ENCODE results near the gene MAML3.
A peak's percentile ranks its signal among the peaks of the same experiment; 100 is the strongest.

Gene MAML3

GRCh38 chr4:140153718-140154571 lies at the start of gene MAML3:
Gene MAML3, minus strand, starts transcription at chr4:140154184. Its CDS starts 857 bp downstream, at chr4:140153327.
- peak; percentile 73 for DNase-seq

DNA sequence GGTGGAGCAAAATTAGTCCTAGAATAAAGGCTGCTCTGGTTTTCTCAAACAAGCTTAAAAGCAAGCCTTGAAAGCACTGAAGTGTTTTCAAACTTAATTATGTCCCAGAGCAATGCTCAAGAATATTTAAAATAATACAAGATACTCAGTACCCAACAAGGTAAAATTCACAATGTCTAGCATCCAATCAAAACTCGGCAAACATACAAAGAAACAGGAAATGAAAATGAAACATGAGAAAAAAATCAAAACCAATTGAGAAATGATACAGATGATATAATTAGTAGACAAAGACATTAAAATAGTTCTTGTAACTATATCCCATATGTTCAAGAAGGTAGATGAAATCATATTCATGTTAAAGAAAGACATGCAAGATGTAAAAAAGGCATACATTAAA lies 45.0 kb upstream of the MAML3 start:
- DNase-seq, result no peak

DNA sequence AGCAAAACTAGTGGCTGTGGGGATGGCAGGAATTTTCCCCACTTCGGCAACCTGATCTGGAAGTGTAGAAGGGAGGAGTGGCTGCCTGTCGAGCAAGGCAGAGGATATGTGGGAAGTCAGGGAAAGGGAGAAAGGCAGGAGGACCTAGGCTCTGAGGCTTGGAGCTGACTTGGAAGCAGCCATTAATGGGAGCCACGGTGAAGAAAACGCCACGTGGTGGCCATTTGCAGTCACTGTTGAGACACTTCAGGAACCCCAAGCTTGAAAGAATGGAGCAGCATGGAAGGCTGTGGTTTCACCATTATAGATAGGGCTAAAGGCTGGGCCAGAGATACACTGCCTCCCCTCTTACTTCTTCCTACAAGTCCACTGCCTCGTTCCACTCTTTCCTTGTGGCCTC lies 41.8 kb upstream of the MAML3 start:
- no peak for DNase-seq

GRCh38 chr4:140189805-140190204 lies 35.8 kb upstream of the MAML3 start:
- no peak for DNase-seq

GRCh38 chr4:140188975-140189374 lies 35.0 kb upstream of the MAML3 start:
- DNase-seq, result no peak

- no peak for DNase-seq
Measured at GRCh38 chr4:140187316-140187695, 33.3 kb upstream of the MAML3 start.

DNA sequence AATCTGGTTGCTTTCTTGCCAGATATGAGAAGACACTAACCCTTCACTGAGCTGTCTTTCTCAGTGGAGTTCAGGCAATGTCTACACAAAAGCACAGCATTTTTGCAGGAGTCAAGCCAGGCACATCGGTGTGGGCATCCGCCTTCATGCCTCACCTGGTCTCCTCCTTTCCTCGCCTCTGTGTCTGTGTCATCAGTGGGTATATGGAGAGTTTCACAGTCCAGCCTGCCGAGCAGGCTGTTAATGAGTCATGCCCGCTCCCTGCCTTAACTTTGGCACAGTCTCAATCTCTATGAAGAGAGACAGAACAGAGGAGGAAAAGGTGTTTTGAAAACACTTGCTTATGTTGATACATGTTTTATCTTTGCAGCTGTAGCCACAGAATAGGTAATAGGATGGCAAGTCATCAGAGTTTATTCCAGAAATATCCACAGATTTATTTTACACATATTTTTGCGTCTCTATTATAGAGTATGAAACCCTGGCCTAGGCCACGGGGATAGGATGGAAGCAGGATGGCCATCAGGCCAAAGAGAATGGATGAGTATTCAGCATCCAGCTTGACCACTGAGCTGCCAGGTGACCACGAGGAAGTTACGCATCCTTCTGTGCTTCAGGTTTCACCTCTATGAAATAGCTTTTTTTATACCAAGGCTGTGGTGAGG lies 32.8 kb upstream of the MAML3 start:
- DNase-seq, result peak; percentile 6

- no peak for DNase-seq
Measured at GRCh38 chr4:140186082-140186438, 32.1 kb upstream of the MAML3 start.

- DNase-seq, result no peak
Measured at GRCh38 chr4:140185412-140186081, 31.6 kb upstream of the MAML3 start.

GRCh38 chr4:140183270-140183669 lies 29.3 kb upstream of the MAML3 start:
- no peak for DNase-seq

DNA sequence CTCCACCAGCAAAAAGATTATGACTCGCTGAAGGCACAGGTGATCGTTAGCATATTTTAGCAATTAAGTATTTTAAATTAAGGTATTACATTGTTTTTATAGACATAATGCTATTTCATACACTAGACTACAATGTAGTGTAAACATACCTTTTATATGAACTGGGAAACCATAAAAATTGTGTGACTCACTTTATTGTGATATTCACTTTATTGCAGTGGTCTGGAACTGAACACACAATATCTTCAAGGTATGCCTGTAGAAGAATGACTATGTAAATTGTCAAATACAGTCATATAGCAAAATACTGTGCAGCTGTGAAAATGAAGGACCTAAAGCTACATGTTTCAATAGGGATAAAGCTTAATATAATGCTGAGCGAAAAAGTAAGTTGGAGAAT lies 26.6 kb upstream of the MAML3 start:
- DNase-seq, result no peak

GRCh38 chr4:140176735-140177134 lies 22.8 kb upstream of the MAML3 start:
- DNase-seq, result no peak

- no peak for DNase-seq
Measured at GRCh38 chr4:140174543-140174942, 20.6 kb upstream of the MAML3 start.

- no peak for DNase-seq
Measured at GRCh38 chr4:140172960-140173359, 19.0 kb upstream of the MAML3 start.

- DNase-seq, result no peak
Measured at GRCh38 chr4:140170299-140170698, 16.3 kb upstream of the MAML3 start.

DNA sequence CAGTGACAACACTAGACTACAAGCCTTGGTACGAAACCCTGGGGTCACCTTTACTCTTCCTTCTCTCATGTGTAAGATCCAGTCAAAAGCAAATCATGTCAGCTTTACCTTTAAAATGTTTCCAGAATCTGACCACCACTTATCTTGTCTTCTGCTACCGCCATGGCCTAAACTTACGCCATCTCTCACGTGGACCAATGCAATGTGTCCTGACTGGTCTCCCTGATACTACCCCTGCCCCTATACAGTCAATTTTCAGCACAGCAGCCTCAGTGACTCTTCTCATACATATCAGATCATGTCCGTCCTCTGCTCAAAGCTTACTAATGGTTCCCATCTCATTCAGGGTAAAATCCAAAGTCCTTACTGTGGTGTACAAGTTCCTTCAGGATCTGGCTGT lies 15.0 kb upstream of the MAML3 start:
- DNase-seq, result no peak

GRCh38 chr4:140168474-140168873 lies 14.5 kb upstream of the MAML3 start:
- no peak for DNase-seq

GRCh38 chr4:140163029-140163810 lies 9.2 kb upstream of the MAML3 start:
- DNase-seq, result no peak

- no peak for DNase-seq
Measured at GRCh38 chr4:140162596-140162995, 8.6 kb upstream of the MAML3 start.

GRCh38 chr4:140158365-140159030 lies 4.5 kb upstream of the MAML3 start:
- peak; percentile 13 for DNase-seq

DNA sequence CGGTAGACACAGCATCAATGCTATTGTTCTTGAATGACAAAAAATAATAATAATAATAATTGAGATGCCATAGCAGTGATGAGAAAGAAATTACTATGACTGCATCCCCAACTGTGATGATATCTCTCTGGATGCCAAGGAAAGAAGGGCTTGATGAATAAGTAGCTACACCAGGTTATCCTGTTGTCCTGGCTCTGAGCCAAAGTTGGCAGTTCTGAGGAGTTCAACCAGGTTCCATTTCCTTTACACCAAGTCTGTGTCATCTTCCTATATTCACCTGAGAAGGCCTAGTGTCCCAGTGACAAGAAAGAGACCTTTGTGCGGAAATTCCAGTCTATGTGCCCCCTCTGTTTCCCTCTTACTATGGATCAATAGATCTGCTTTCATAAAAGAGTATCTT lies 3.4 kb upstream of the MAML3 start:
- DNase-seq, result no peak

DNA sequence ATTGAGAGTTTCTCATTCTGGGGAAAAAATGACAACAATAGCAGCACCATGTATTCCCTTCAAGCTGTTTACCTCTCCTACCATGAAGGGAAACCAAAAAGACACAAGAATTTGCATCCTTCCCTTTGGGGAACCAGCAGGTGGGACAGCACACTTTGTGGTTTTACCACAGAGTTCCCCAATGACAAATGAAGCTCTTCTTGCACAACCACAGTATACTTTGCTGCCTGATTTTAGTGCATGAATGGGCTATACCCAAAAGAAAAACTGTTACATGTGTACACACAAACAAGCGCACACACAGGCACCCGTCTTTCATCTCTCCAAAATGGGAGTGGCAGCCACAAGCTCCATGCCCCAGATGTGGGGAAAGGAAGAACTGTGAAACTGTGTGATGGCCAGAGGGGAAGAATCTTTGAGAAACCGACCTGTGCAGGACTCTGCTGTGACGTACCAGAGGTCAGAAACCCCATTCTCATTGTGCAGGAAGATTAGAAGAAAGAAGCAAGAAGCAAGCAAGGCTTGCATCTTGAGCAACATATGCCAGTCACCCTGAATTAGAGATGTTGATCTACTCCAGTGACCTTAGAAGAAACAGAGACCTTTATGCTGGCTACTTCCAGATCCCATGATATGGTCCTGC lies 2.7 kb upstream of the MAML3 start:
- DNase-seq, result no peak

Data from NCI-H2107 (cell line).